IMR-90 (cell line): ENCODE data around the gene CABCOCO1. TPM values are rescaled to one million over a fixed set of nuclear protein-coding genes. Genes with fewer than 3 reads are reported as not detected.

Experiments used
- ATAC-seq: fragments of 200-7000 bp; cut with Tn5 transposase; 2 replicates; pipeline ENCODE4 v1.9.1; 2020; ENCODE audit warnings: low read depth, mild to moderate bottlenecking, moderate library complexity
- BruUV-seq: library from RNA; stranded (reverse); fragments of 400-500 nt; replicated peaks from 2 replicates; lab custom pipeline; 2021; lab: Mats Ljungman, UMichigan
- CTCF ChIA-PET: fragments of 300-600 bp; formaldehyde crosslinking; extraction: SDS; loops from one replicate; lab custom pipeline; 2021; ENCODE audit warnings: antibody characterized with exemption; lab: Yijun Ruan, JAX
- POLR2A ChIA-PET: fragments of 300-600 bp; sonication (Branson Sonifier 250); formaldehyde crosslinking; loops from one replicate; lab custom pipeline; 2022; ENCODE audit warnings: antibody characterized with exemption; ENCODE audit not compliant: unreplicated experiment; lab: Charles Lee
- DNase-seq: peaks from one replicate; pipeline ENCODE4 v3.0.0; 2013
- H2AFZ ChIP-seq: replicated peaks from 2 replicates; pipeline ENCODE3; 2013; ENCODE audit warnings: low read length, mild to moderate bottlenecking; ENCODE audit not compliant: poor library complexity
- H2AK5ac ChIP-seq: 2 replicates; pipeline ENCODE4 v1.6.1; 2013; ENCODE audit warnings: low read depth, low read length, inconsistent platforms
- H2AK9ac ChIP-seq: replicated peaks from 2 replicates; pipeline ENCODE3; 2013; ENCODE audit warnings: mild to moderate bottlenecking, low read depth, low read length, moderate library complexity; ENCODE audit not compliant: poor library complexity
- H2BK120ac ChIP-seq: 2 replicates; pipeline ENCODE4 v1.6.1; 2013; ENCODE audit warnings: low read depth, low read length, inconsistent platforms
- H2BK15ac ChIP-seq: 3 replicates; pipeline ENCODE4 v1.6.1; 2013; ENCODE audit warnings: low read depth, low read length, inconsistent platforms
- H2BK20ac ChIP-seq: 2 replicates; pipeline ENCODE4 v1.6.1; 2013; ENCODE audit warnings: low read depth, mild to moderate bottlenecking, inconsistent platforms, low read length, moderate library complexity
- H2BK5ac ChIP-seq: 2 replicates; pipeline ENCODE4 v1.6.1; 2013; ENCODE audit warnings: mild to moderate bottlenecking, low read depth, low read length, inconsistent platforms; ENCODE audit not compliant: poor library complexity, severe bottlenecking
- H3K14ac ChIP-seq: replicated peaks from 2 replicates; pipeline ENCODE4 v1.6.1; 2013; ENCODE audit warnings: low read depth, low read length, inconsistent platforms
- H3K18ac ChIP-seq: 2 replicates; pipeline ENCODE4 v1.6.1; 2013; ENCODE audit warnings: low read depth, low read length, control low read depth
- H3K23ac ChIP-seq: 2 replicates; pipeline ENCODE4 v1.6.1; 2013; ENCODE audit warnings: low read depth, low read length, inconsistent platforms
- H3K27ac ChIP-seq: 2 replicates; pipeline ENCODE4 v1.5.1; 2013; ENCODE audit warnings: mild to moderate bottlenecking, control low read depth, low read length; ENCODE audit not compliant: insufficient read depth
- H3K27me3 ChIP-seq: 2 replicates; pipeline ENCODE4 v1.6.1; 2013; ENCODE audit warnings: low read length; ENCODE audit not compliant: control insufficient read depth, insufficient read depth
- H3K36me3 ChIP-seq: 2 replicates; pipeline ENCODE4 v1.6.1; 2013; ENCODE audit warnings: low read length, mixed read lengths; ENCODE audit not compliant: control insufficient read depth, insufficient read depth
- H3K4ac ChIP-seq: 2 replicates; pipeline ENCODE4 v1.6.1; 2013; ENCODE audit warnings: low read depth, low read length, inconsistent platforms
- H3K4me1 ChIP-seq: 2 replicates; pipeline ENCODE4 v1.6.1; 2013; ENCODE audit warnings: low read length, mixed read lengths; ENCODE audit not compliant: control insufficient read depth, insufficient read depth
- H3K4me2 ChIP-seq: 2 replicates; pipeline ENCODE4 v1.6.1; 2013; ENCODE audit warnings: low read depth, mild to moderate bottlenecking, control low read depth, low read length, moderate library complexity
- H3K4me3 ChIP-seq: 2 replicates; pipeline ENCODE4 v1.5.1; 2013; ENCODE audit warnings: low read depth, mild to moderate bottlenecking, control low read depth, low read length, moderate library complexity; ENCODE audit not compliant: insufficient read depth
- H3K56ac ChIP-seq: 2 replicates; pipeline ENCODE4 v1.6.1; 2013; ENCODE audit warnings: low read length, inconsistent platforms; ENCODE audit not compliant: insufficient read depth; ENCODE audit errors: extremely low read depth
- H3K79me1 ChIP-seq, 2 experiments: 2 replicates each; pipeline ENCODE4 v1.6.1; 2013; ENCODE audit warnings: low read length in 2 of 2, inconsistent platforms in 1 of 2, low read depth in 1 of 2
- H3K9ac ChIP-seq: 2 replicates; pipeline ENCODE4 v1.6.1; 2013; ENCODE audit warnings: low read depth, low read length, control low read depth
- H3K9me1 ChIP-seq: 2 replicates; pipeline ENCODE4 v1.6.1; 2013; ENCODE audit warnings: low read length, inconsistent platforms; ENCODE audit not compliant: insufficient read depth
- H3K9me3 ChIP-seq: 2 replicates; pipeline ENCODE4 v1.6.1; 2013; ENCODE audit warnings: low read length; ENCODE audit not compliant: control insufficient read depth, insufficient read depth
- H4K20me1 ChIP-seq: 2 replicates; pipeline ENCODE4 v1.6.1; 2013; ENCODE audit warnings: low read length, inconsistent platforms; ENCODE audit not compliant: insufficient read depth
- H4K5ac ChIP-seq: 2 replicates; pipeline ENCODE4 v1.6.1; 2013; ENCODE audit warnings: mild to moderate bottlenecking, low read depth, low read length, control low read depth
- H4K8ac ChIP-seq, 2 experiments: 2 replicates each; pipeline ENCODE4 v1.6.1; 2013; ENCODE audit warnings: low read depth in 2 of 2, low read length in 2 of 2, control low read depth in 1 of 2, inconsistent platforms in 1 of 2
- H4K91ac ChIP-seq: 2 replicates; pipeline ENCODE4 v1.6.1; 2013; ENCODE audit warnings: low read depth, low read length, inconsistent platforms; ENCODE audit not compliant: insufficient read depth
- BHLHE40 ChIP-seq: fragments of 150-350 bp; IDR thresholded peaks from 2 replicates; pipeline ENCODE4 v1.6.1; 2016; ENCODE audit warnings: mild to moderate bottlenecking, low read depth, low read length
- CEBPB ChIP-seq: IDR thresholded peaks from 2 replicates; pipeline ENCODE4 v1.6.1; 2012; ENCODE audit warnings: low read depth, low read length, improper control_type of control experiment
- FOS ChIP-seq: fragments of 150-350 bp; IDR thresholded peaks from 2 replicates; pipeline ENCODE4 v1.6.1; 2016; ENCODE audit warnings: low read depth, low read length
- MAFK ChIP-seq: IDR thresholded peaks from 2 replicates; pipeline ENCODE4 v1.6.1; 2012; ENCODE audit warnings: low read depth, low read length, improper control_type of control experiment
- MAZ ChIP-seq: IDR thresholded peaks from 2 replicates; pipeline ENCODE4 v1.6.1; 2012; ENCODE audit warnings: low read depth, mild to moderate bottlenecking, low read length, improper control_type of control experiment, moderate library complexity, borderline replicate concordance
- MXI1 ChIP-seq: IDR thresholded peaks from 2 replicates; pipeline ENCODE4 v1.6.1; 2012; ENCODE audit warnings: low read depth, mild to moderate bottlenecking, low read length, moderate library complexity, borderline replicate concordance
- WGBS, 2 experiments: methylation state at CpG; one replicate each; pipeline versions ENCODE4 v1.1.5 to v1.1.7; 2013; ENCODE audit warnings: missing lambda C conversion rate in 2 of 2; ENCODE audit not compliant: insufficient read length in 1 of 2; ENCODE audit errors: extremely low coverage in 2 of 2; 5-methylcytosine and 5-hydroxymethylcytosine counted together
- dilution Hi-C: fragments of 300-500 bp; cut with HindIII; formaldehyde crosslinking; loops from one replicate; pipeline ENCODE4 v1.14.3; 2018; ENCODE audit warnings: low sequenced_read_pairs; ENCODE audit not compliant: unreplicated experiment
- in situ Hi-C: fragments of 300-500 bp; cut with MboI; formaldehyde crosslinking; loops from 3 replicates; pipeline ENCODE4 v1.14.3; 2019; ENCODE audit warnings: low sequenced_read_pairs, inconsistent platforms, mixed read lengths
- intact Hi-C: fragments of 100-400 bp; cut with micrococcal nuclease; formaldehyde crosslinking; loops from 2 replicates; pipeline ENCODE4 v1.10.0; 2022
- polyA plus RNA-seq, 3 experiments: library from polyadenylated mRNA; depleted of rRNA; stranded (reverse); fragments of >200 nt; gene quantifications; 2 replicates each; pipeline ENCODE4 v1.2.3, GENCODE V29; 2012; ENCODE audit warnings: low replicate concordance in 1 of 3
- total RNA-seq: library from RNA; depleted of rRNA; stranded (reverse); fragments of >200 nt; gene quantifications from 2 replicates; pipeline ENCODE4 v1.2.3, GENCODE V29; 2012
- TF ChIP-seq, protein P1 (sequence below): fragments of 150-350 bp; IDR thresholded peaks from 2 replicates; pipeline ENCODE4 v1.6.1; 2017; ENCODE audit warnings: mild to moderate bottlenecking, antibody characterized with exemption, low read length, low read depth

Gene CABCOCO1
- total and polyA plus RNA-seq, 2 of the 4 experiments (the other 2 are of a cell fraction), result 0.18 to 0.31 TPM

GRCh38 chr10:61628151-61628874 is 34.4 kb upstream of the CABCOCO1 start:
- ChIA-PET POLR2A (interaction anchor here (0.6 to 0.9 kb wide), 2 partner anchors 15 to 685 kb away, joined by 3 read pairs; no protein-coding TSS in a partner anchor), CTCF (interaction anchor here (1.0 kb wide), 1 partner anchor 207 kb away, joined by 3 read pairs; no protein-coding TSS in a partner anchor)

More at GRCh38 chr10:61628151-61628874, 34.4 kb upstream of the CABCOCO1 start:
- H2AFZ ChIP-seq, result no peak overlapping the region
- dilution Hi-C loops (no loop called here), intact Hi-C loops (loop anchor here (5.0 kb wide), 1 partner anchor 274 kb away; the partner anchor contains the start of gene ARID5B), in situ Hi-C loops (no loop called here)
- H3K4me1 ChIP-seq, result peaks cover 21% of the 10 kb centered on the region
- peak overlapping the region; percentile 88 for H2BK120ac ChIP-seq
- H3K36me3 ChIP-seq, result no peaks in the 10 kb centered on the region
- peak overlapping the region; percentile 58; the same call in 1 of the 3 replicates for H2BK15ac ChIP-seq
- H3K9ac ChIP-seq, result no peak overlapping the region
- peak overlapping the region; percentile 96 for H4K5ac ChIP-seq
- H2AK5ac ChIP-seq, result no peak overlapping the region
- H4K8ac ChIP-seq, result peak overlapping the region; percentile 80 to 85
- H2BK5ac ChIP-seq, result peak overlapping the region; percentile 98
- peak overlapping the region; percentile 98 for H3K18ac ChIP-seq
- BruUV-seq, result no TSS peak
- no peaks in the 10 kb centered on the region for H3K27me3 ChIP-seq
- no peak overlapping the region; the same call in 1 of the 2 replicates for H3K14ac ChIP-seq
- peaks cover 12% of the 10 kb centered on the region for H3K9me1 ChIP-seq
- H3K4ac ChIP-seq, result peak overlapping the region; percentile 62; the same call in 1 of the 2 replicates
- no peaks in the 10 kb centered on the region for H4K20me1 ChIP-seq
- H3K9me3 ChIP-seq, result no peaks in the 10 kb centered on the region
- peak overlapping the region; percentile 50; the same call in 1 of the 2 replicates for H3K27ac ChIP-seq
- no peak overlapping the region for H3K4me3 ChIP-seq
- H2BK20ac ChIP-seq, result peak overlapping the region; percentile 82
- TF ChIP-seq, protein P1, sequence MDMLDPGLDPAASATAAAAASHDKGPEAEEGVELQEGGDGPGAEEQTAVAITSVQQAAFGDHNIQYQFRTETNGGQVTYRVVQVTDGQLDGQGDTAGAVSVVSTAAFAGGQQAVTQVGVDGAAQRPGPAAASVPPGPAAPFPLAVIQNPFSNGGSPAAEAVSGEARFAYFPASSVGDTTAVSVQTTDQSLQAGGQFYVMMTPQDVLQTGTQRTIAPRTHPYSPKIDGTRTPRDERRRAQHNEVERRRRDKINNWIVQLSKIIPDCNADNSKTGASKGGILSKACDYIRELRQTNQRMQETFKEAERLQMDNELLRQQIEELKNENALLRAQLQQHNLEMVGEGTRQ, result no peak
- TF ChIP-seq MAZ, result no peak
- TF ChIP-seq FOS, result 0 out of 2 replicates have a peak, but pooled peaks have one; percentile 13
- TF ChIP-seq CEBPB, result peak; percentile 18; the same call in 1 of the 2 replicates
- peak; percentile 26; the same call in 1 of the 2 replicates for TF ChIP-seq MAFK
- TF ChIP-seq BHLHE40, result peak; percentile 74
- TF ChIP-seq MXI1, result no peak
- H3K23ac ChIP-seq, result peak overlapping the region; percentile 34; the same call in 1 of the 2 replicates
- WGBS, 2 experiments, result no CpG with 5 or more reads among the region's 3 CpGs
- peak; percentile 73 for DNase-seq
- peak overlapping the region; percentile 71; the same call in 1 of the 2 replicates for H3K4me2 ChIP-seq
- H4K91ac ChIP-seq, result peak overlapping the region; percentile 91
- peak overlapping the region; percentile 85 for H3K56ac ChIP-seq
- peak; percentile 33 for ATAC-seq
- H2AK9ac ChIP-seq, result no peak overlapping the region
- no peaks in the 10 kb centered on the region for H3K79me1 ChIP-seq
